ENCODE results near the gene TIFAB.

- TF ChIP-seq CTCF (IDR thresholded peaks at IDR 0.05) (no peak), ZFX (IDR thresholded peaks at IDR 0.05; ENCODE audit: borderline replicate concordance) (no peak)
These were observed 15.2 kb downstream of the TIFAB start for GRCh38 chr5:135436951-135437418.

Data from 22Rv1 (cell line).